ENCODE results near the gene NRXN3.

NRXN3 gene

DNA sequence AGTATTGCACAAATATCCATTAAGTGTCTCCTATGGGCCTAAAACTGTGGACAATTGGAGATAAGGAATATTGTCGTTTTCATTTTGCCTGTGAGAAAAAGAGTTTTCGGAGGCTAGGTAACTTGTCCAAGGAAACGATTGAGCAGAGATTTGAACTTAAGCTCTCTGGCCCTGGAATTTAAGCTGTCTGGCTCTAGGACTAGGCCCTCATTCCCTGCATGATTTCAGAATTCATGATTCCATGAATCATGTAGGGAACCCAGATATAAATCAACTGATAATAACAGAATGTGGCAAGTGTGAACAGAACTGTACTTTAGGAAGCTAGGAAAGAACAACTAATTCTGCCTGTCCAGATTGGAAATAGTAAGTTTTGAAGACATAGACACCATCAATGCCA is 1100.2 kb downstream of the NRXN3 start:
- no peak for DNase-seq (ENCODE audit: low read depth)
- TF ChIP-seq, protein P1, sequence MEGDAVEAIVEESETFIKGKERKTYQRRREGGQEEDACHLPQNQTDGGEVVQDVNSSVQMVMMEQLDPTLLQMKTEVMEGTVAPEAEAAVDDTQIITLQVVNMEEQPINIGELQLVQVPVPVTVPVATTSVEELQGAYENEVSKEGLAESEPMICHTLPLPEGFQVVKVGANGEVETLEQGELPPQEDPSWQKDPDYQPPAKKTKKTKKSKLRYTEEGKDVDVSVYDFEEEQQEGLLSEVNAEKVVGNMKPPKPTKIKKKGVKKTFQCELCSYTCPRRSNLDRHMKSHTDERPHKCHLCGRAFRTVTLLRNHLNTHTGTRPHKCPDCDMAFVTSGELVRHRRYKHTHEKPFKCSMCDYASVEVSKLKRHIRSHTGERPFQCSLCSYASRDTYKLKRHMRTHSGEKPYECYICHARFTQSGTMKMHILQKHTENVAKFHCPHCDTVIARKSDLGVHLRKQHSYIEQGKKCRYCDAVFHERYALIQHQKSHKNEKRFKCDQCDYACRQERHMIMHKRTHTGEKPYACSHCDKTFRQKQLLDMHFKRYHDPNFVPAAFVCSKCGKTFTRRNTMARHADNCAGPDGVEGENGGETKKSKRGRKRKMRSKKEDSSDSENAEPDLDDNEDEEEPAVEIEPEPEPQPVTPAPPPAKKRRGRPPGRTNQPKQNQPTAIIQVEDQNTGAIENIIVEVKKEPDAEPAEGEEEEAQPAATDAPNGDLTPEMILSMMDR (IDR thresholded peaks at IDR 0.05; ENCODE audit: low read depth, low read length, missing control alignments): no peak
- no peak overlapping the region for H3K4me3 ChIP-seq (ENCODE audit: low read depth, low read length)

DNA sequence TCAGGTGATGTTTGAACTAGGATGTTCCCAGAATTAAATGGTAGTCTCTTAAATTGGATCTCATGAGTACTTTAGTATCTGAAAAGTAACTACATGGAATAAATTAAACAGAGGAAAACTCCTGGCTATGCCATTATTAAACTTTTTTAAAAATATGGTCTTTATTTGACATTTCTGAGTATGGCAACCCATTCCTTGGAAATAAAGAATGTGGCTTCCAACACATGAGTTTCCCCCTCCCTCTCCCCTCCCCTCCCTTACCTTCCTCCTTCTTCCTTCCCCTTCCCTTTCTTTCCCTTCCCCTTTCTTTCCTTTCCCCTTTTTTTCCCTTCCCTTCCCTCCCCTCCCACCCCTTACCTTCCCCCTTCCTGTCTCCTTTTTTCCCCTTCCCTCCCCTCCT is 1100.9 kb downstream of the NRXN3 start:
- TF ChIP-seq, protein P1 (IDR thresholded peaks at IDR 0.05; ENCODE audit: low read depth, low read length, missing control alignments): no peak
- H3K4me3 ChIP-seq (ENCODE audit: low read depth, low read length): no peak overlapping the region
- DNase-seq (ENCODE audit: low read depth): no peak

DNA sequence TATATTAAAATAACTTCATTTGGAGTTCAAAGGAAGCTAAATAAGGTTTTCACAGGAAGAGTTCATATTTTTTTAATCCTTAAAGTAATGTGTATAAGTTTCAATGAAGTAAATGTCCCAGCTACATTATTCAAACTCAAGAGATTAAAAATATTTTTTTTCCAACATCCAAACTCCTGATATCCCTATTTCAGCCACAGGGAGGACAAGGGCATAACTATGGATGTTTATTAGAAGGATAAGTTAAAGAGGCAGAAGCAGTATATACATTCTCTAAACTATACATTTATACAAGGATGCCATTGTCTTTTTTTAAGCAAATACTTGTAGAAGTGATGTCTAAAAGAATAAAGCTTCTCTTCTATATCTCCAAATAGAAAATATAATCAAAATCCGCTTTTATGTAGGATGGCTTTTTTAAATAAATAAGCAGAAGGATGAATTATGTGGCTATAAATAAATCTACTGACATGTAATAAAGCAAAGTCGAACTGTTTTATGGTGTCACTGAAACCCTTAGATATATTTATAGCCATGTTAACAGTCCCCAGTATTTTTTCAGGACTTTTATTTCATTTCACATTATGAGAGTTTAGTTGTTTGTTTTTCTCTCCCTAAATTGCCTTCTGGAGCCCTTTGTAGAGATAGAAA is 1104.6 kb downstream of the NRXN3 start:
- no peak overlapping the region for H3K4me3 ChIP-seq (ENCODE audit: low read depth, low read length)
- DNase-seq (ENCODE audit: low read depth): no peak

DNA sequence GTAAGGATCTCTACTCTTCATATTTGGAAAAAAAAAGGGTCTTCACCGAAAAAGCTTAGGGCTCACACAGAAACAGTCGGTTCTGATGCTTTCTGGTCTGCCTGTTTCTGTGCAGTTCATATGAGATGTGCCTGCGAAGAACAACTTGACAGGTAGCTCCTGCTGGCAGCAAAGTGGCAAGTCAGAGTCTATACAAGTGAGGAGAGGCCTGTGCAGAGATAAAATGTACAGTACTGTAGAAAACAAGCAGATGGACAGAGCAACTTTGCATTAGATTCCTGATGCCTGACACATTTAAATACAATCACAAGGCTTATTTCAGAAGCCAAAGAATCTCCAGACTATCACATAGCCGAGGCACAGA is 1105.1 kb downstream of the NRXN3 start:
- no peak for DNase-seq (ENCODE audit: low read depth)
- no peak overlapping the region for H3K4me3 ChIP-seq (ENCODE audit: low read depth, low read length)
- TF ChIP-seq, protein P1 (IDR thresholded peaks at IDR 0.05; ENCODE audit: low read depth, low read length, missing control alignments): no peak

More for the DNA sequence above, 1104.6 kb downstream of the NRXN3 start:
- TF ChIP-seq, protein P1 (IDR thresholded peaks at IDR 0.05; ENCODE audit: low read depth, low read length, missing control alignments): no peak

DNA sequence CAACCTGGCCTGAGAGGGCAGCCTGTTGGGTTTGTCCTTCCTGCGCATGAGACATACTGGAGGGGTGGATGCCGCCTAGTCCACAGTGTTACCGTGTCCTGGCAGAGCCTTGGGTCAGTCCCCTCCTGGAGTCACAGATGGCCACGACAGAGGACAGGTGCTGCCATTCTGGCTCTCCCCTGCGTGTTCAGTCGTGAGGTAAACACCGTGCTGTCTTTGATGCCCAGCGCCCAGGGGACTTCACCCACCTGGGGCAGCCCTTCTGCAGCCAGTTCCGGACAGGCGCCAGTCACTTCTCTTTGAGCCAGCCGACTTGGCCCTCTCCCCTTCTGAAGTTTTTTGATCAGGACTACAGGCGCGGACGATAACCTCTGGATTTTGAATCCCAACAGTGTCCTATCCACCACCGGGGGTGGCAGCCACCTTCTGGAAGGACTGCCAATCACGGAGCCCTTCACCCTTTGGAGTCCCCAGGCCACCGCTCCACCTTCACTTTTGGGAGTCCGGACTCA is 1108.2 kb downstream of the NRXN3 start:
- DNase-seq (ENCODE audit: low read depth): no peak
- no peak overlapping the region for H3K4me3 ChIP-seq (ENCODE audit: low read depth, low read length)
- TF ChIP-seq, protein P1 (IDR thresholded peaks at IDR 0.05; ENCODE audit: low read depth, low read length, missing control alignments): no peak

DNA sequence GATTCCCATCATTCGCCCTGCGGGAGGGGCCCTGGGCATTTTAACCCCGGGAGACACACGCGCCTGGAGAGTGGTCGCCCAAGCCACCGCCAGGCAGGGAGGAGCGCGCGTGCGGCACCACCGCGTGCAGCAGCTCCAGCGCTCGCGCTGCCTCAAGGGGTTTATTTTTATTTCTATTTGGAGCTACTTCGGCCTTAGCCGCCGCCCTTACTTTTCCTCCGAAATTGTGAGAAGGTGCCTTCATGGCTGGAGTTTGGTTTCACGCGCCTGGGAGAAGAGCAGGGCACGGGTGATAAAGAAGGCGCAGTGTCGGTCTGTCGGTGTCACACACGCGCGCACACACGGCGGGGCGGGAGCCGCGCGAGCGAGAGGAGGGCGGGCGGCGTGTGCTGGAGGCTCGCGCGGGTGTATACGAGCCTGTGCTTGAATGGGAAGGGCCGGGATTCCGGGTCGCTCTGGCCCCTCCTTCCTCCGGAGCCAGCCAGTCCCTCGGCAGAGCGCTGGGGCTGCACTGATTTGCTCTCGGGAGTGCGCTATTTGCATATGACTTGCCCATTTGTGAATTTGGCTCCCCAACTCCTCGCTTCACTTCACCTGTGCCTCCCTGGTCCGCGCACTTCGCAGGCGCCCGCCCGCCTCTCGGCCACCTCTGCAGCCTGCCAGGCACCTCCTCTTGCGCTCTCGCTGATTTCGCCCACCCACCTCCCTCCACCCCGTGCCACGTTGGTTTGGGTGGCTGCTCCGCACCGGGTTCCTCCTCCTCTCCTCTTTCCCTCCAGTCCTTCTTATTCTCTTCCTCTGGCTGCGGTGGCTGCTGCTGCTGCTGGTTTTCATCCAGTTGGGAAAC is 1108.8 kb downstream of the NRXN3 start:
- H3K4me3 ChIP-seq (ENCODE audit: low read depth, low read length): no peak overlapping the region
- DNase-seq (ENCODE audit: low read depth): no peak
- TF ChIP-seq, protein P1 (IDR thresholded peaks at IDR 0.05; ENCODE audit: low read depth, low read length, missing control alignments): no peak
